Measurements from ENCODE around the gene CEACAM19.

GRCh38 chr19:44647144-44647543, 24.1 kb upstream of the CEACAM19 start:
- TF ChIP-seq ATF3 (IDR thresholded peaks at IDR 0.05; ENCODE audit: insufficient read depth, low read depth, low read length): no peak
- no peak for TF ChIP-seq CTCF (IDR thresholded peaks at IDR 0.05; ENCODE audit: control extremely low read depth in 1 of 3, insufficient read depth in 1 of 3, low read depth in 1 of 3, low read length in 3 of 3)
- TF ChIP-seq SP1 (IDR thresholded peaks at IDR 0.05; ENCODE audit: low read depth, low read length): no peak
- no peak for TF ChIP-seq ATF2 (IDR thresholded peaks at IDR 0.05; ENCODE audit: low read length)
- no peak for TF ChIP-seq YY1 (IDR thresholded peaks at IDR 0.05; ENCODE audit: low read depth, low read length)
- TF ChIP-seq POLR2A (IDR thresholded peaks at IDR 0.05; ENCODE audit: control extremely low read depth in 1 of 2, low read depth in 2 of 2, low read length in 2 of 2): no peak
